HG03108 (cell line): ENCODE data around the gene PSD.

Experiments
- ATAC-seq: cut with Tn5 transposase; IDR thresholded peaks from one replicate; pipeline ENCODE4 v1.9.1; 2021; ENCODE audit warnings: moderate library complexity; ENCODE audit not compliant: unreplicated experiment

PSD gene

DNA sequence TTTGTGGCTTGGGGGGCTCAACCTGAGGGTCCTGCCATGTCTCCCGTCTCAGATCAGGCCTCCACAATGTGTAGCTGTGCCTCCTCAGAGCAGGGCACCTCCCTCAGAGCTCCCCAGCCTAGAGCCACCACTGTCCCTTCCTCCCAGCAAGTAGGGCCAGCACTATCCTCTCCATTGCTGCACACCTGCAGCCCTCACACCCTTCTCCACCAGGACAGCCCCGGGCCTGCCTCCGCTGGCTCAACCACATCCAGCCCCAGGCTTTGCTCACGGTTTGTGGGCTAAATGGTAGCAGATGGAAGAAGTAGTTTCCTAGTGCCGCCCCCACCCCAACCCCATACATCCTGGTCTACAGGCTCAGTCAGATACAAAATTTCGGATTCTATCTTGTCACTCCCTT lies 13.0 kb downstream of the PSD start:
- no peak for ATAC-seq

DNA sequence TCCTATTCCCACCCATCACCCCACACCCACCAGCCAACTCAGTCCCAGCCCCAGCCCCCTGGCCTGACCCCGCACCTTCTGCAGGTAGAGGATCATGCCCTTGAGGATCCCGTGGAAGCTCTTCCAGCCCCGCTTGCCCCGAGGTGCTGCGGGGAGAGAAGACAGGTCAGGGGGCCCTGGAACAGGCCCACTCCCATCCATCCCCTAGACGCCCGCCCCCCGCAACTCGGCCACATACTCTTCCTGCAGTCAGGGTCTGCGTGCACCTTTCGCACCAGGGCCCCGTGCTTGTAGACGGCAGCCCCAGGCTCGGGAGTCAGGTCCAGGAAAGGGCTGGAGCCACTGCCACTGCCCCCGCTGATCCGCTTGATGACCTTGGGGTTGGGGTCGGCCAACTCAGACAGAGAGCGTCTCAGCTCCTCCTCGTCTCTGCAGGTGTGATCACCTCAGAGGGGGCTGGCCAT lies 13.4 kb downstream of the PSD start:
- no peak for ATAC-seq

DNA sequence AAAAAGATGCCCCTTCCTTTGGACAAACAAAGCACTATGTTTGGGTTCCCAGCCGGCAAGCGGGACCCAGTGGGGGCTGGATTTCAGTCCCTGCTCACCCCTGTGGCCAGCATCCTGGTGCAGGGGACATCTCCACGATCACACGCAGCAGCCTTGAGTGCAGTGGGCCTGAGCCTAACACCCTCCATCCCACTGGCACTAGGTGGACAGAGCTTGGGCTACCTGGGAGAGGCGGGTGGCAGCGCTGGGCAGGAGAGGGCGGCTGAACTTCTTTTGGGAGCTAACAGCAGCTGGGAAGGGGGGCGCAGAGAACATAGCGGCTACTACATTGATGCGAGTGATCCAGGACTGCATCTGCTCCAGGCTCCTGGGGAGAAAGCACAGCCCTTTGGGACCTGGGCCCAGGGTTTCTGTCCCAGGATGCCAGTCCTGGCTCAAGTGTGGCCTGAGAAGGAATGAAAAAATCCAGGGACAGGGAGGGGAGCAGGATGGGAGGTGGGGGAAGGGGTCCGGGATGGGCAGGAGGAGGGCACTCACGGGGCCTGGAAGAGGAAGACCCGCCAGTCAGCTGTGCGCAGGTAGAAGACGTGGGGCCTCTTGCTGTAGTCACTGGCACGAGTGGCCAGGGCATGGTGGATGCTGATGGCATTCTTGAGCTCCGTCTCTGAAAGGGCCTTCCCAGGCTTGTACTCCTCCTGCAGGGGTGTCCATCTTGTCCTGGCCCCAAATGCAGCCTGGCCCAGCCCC lies 14.1 kb downstream of the PSD start:
- no peak for ATAC-seq

GRCh38 chr10:102403115-102403514 lies 15.5 kb downstream of the PSD start:
- ATAC-seq: no peak

- no peak for ATAC-seq
Measured at GRCh38 chr10:102402512-102402896, 16.1 kb downstream of the PSD start.

GRCh38 chr10:102401735-102402511 lies 16.7 kb downstream of the PSD start:
- ATAC-seq: no peak

DNA sequence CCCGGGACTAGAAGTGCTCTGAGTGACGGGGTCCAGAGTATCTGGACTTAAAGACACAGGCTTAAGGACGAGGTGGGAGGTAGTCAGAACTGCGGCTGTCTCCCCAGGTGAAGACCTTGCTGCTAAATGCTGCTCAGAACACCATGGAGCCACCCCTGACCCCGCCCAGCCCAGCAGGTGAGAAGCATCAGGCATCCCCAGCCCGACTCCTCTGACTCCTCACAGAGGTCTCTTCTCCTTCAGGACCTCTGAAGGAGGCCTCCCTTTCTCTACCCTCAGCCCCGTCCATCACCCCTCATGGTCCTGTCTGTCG lies 17.3 kb downstream of the PSD start:
- ATAC-seq: no peak

GRCh38 chr10:102400598-102401341 lies 17.8 kb downstream of the PSD start:
- ATAC-seq: no peak

GRCh38 chr10:102400076-102400475 lies 18.5 kb downstream of the PSD start:
- ATAC-seq: no peak

DNA sequence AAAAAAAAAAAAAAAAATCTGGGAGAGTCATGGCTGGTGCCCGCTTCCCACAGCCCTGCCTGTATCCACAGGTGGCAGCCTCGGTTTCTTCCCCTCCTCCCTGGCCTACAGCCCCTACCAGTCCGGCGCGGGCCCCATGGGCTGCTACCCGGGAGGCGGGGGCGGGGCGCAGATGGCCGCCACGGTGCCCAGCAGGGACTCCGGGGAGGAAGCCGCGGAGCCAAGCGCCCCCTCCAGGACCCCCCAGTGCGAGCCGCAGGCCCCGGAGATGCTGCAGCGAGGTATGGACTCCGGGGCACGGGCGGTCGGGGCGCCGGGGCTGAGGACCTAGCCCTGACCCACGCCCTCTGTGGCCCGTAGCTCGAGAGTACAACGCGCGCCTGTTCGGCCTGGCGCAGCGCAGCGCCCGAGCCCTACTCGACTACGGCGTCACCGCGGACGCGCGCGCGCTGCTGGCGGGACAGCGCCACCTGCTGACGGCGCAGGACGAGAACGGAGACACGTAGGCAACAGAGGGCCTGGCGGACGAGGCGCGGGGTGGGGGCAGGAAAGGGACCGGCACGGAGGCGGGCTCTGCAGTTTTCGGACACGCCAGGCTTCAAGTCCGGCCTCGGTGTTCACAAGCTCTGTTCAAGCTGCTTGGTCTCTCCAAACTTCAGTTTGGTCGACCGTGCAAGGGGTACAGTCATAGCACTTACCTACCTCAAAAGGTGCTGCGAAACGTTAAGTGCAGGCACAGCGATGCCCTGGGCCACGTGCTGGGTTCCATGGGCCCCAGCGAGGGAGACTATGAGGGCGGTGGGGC lies 19.2 kb downstream of the PSD start:
- ATAC-seq: peak; percentile 38

DNA sequence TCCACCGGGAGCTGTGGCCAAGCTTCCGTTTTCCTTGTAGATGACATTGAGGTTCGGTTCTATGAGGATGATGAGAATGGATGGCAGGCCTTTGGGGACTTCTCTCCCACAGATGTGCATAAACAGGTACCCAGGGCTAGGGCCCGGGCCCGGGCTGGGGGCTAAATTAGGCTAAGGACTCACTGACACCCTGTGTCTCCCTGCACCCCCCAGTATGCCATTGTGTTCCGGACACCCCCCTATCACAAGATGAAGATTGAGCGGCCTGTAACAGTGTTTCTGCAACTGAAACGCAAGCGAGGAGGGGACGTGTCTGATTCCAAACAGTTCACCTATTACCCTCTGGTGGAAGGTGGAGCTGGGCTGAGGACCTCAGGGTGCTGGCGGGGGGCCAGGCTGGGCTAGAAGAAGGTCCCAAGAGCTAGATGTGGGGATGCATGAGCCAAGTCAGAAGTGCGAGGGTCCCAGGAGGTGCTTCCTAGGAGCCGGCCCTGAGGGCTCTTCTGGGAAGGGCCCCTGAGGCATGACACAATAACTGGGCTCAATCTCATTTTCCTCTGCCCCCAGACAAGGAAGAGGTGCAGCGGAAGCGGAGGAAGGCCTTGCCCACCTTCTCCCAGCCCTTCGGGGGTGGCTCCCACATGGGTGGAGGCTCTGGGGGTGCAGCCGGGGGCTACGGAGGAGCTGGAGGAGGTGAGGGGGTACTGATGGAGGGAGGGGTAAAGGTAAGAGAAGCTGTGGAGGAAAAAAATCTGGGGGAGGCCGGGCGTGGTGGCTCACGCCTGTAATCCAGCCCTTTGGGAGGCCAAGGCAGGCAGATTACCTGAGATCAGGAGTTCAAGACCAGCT lies 20.2 kb downstream of the PSD start:
- ATAC-seq: no peak

- ATAC-seq: no peak
Measured at GRCh38 chr10:102397222-102398171, 21.1 kb downstream of the PSD start.

- no peak for ATAC-seq
Measured at GRCh38 chr10:102396730-102397151, 21.8 kb downstream of the PSD start.

- ATAC-seq: no peak
Measured at GRCh38 chr10:102396317-102396650, 22.3 kb downstream of the PSD start.

GRCh38 chr10:102395400-102396316 lies 22.9 kb downstream of the PSD start, which contains the start of gene NFKB2:
Gene NFKB2 (plus strand): TSS chr10:102395705. CDS start chr10:102395960, 255 bp downstream.
- ATAC-seq: peak; percentile 19

- no peak for ATAC-seq
Measured at GRCh38 chr10:102394801-102395399, 23.7 kb downstream of the PSD start.

DNA sequence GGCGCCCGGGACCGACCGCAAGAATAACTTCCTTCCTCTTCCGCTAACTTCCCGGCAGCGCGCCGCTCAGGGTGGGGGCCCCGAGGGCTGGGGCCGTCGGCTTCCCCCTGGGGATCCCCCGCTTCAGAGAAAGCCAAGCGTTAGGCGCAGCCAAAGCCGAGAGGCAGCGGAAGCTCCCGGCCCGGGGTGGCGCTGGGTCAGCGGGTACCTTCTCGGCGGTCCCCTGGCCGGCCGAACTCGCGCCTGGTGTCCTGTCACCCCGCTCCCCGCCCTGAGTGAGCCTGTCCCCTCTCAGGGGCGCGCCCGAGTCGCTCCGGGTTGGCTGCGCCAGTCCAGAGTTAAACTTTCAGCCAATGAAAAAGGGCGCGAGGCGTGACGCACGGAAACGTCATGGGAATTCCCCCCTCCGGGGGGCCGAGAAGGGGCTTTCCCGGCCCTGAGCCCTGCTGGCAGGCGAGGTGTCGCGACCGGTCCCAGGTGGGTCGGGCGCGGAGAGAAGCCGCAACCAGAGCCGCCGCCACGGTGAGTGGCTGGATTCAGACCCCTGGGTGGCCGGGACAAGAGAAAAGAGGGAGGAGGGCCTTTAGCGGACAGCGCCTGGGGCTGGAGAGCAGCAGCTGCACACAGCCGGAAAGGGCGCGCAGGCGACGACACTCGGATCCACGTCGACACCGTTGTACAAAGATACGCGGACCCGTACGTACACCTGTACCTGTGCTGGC lies 24.3 kb downstream of the PSD start:
- peak; percentile 77 for ATAC-seq
